ENCODE results near the gene GALNT11. TPM values are rescaled to one million over a fixed set of nuclear protein-coding genes. Genes with fewer than 3 reads are reported as not detected.

The GALNT11 gene
- total and polyA plus RNA-seq, 12 donors = 13.2 to 28.4 (median 21.7) TPM

GRCh38 chr7:151999424-152000090 lies 25.9 kb upstream of the GALNT11 start:
- Histone ChIP-seq H3K36me3 (no peaks in the 10 kb centered on the region), H3K27ac (peak overlapping the region in 1 of 10 donors; percentile 11), H3K4me1 (no peaks in the 10 kb centered on the region), H3K27me3 (peaks cover 0 to 12% (median 0%) of the 10 kb centered on the region in 7 donors), H3K9me3 (no peaks in the 10 kb centered on the region), H3K4me3 (no peak overlapping the region)
- intact Hi-C loops (cut with DNase I) = no loop called here
- WGBS, 2 donors = 71 to 76% methylated on average over 6 of the region's 6 CpGs
- peak in 2 of 8 donors; percentile 41 to 56 for ATAC-seq
- no peak for DNase-seq
- no peak for TF ChIP-seq CTCF (IDR thresholded peaks at IDR 0.05)

- peaks cover 0 to 12% (median 0%) of the 10 kb centered on the region in 7 donors for H3K27me3 ChIP-seq
- 76 to 82% methylated on average over 1 of the region's 1 CpG for WGBS, 2 donors
- H3K9me3 ChIP-seq = no peaks in the 10 kb centered on the region
- intact Hi-C loops (cut with DNase I) = no loop called here
- no peaks in the 10 kb centered on the region for H3K36me3 ChIP-seq
- no peak for ATAC-seq
- no peak for TF ChIP-seq CTCF (IDR thresholded peaks at IDR 0.05)
- no peaks in the 10 kb centered on the region for H3K4me1 ChIP-seq
- H3K27ac ChIP-seq = no peak overlapping the region
- no peak overlapping the region for H3K4me3 ChIP-seq
- DNase-seq = no peak
Observed at GRCh38 chr7:152000191-152000590, 25.3 kb upstream of the GALNT11 start.

GRCh38 chr7:152006336-152006735 lies 19.1 kb upstream of the GALNT11 start:
- Histone ChIP-seq H3K27ac (no peak overlapping the region), H3K4me3 (no peak overlapping the region), H3K9me3 (no peaks in the 10 kb centered on the region), H3K4me1 (no peaks in the 10 kb centered on the region), H3K36me3 (no peaks in the 10 kb centered on the region), H3K27me3 (peaks cover 0 to 10% (median 0%) of the 10 kb centered on the region in 7 donors)
- TF ChIP-seq CTCF (IDR thresholded peaks at IDR 0.05) = no peak
- intact Hi-C loops (cut with DNase I) = no loop called here
- ATAC-seq = no peak
- no peak for DNase-seq
- whole genome bisulfite sequencing, 2 donors = 54 to 57% methylated on average over 6 of the region's 6 CpGs

- intact Hi-C loops (cut with DNase I) = no loop called here
- 74 to 77% methylated on average over 3 of the region's 3 CpGs for WGBS, 2 donors
- no peak for ATAC-seq
- Histone ChIP-seq H3K27ac (no peak overlapping the region), H3K4me3 (no peak overlapping the region), H3K27me3 (peaks cover 0 to 7% (median 0%) of the 10 kb centered on the region in 7 donors), H3K9me3 (peaks cover 0 to 5% (median 0%) of the 10 kb centered on the region in 11 donors), H3K4me1 (no peaks in the 10 kb centered on the region), H3K36me3 (no peaks in the 10 kb centered on the region)
- TF ChIP-seq CTCF (IDR thresholded peaks at IDR 0.05) = no peak
- DNase-seq = no peak
Observed at GRCh38 chr7:152011860-152012259, 13.6 kb upstream of the GALNT11 start.
